Prostate gland (tissue), 2 donors: ENCODE measurements around the gene RAD51. TPM values are rescaled to one million over a fixed set of nuclear protein-coding genes. Genes with fewer than 3 reads are reported as not detected.

Experiments used
- DNase-seq: peaks from one replicate; pipeline ENCODE4 v3.0.0-alpha.2; 2019; ENCODE audit warnings: low spot score
- H3K27ac ChIP-seq, 2 donors: fragments of 200-600 bp; sonication (generic); 2 replicates each; pipeline ENCODE4 v1.5.1; 2017 to 2019
- H3K27me3 ChIP-seq: fragments of 200-600 bp; sonication (generic); replicated peaks from 2 replicates; pipeline ENCODE4 v1.5.1; 2019; ENCODE audit not compliant: insufficient read depth
- H3K36me3 ChIP-seq, 2 donors: fragments of 200-600 bp; sonication (generic); 1 replicate in 1 of 2; 2 replicates in 1 of 2; pipeline versions ENCODE4 v1.5.1 to v1.8.1; 2017 to 2019
- H3K4me1 ChIP-seq: fragments of 200-600 bp; sonication (generic); replicated peaks from 2 replicates; pipeline ENCODE4 v1.5.1; 2019
- H3K4me3 ChIP-seq, 2 donors: fragments of 200-600 bp; sonication (generic); 2 replicates each; pipeline ENCODE4 v1.5.1; 2017 to 2019
- H3K9me3 ChIP-seq: fragments of 200-600 bp; sonication (generic); 2 replicates; pipeline ENCODE4 v1.5.1; 2017
- CTCF ChIP-seq, 4 experiments: fragments of 200-600 bp in 2 of 4; fragments of 450-650 bp in 2 of 4; sonication (generic) in 2 of 4; IDR thresholded peaks; 1 replicate in 3 of 4; 2 replicates in 1 of 4; pipeline ENCODE4 v1.5.1; 2016 to 2019; ENCODE audit warnings: antibody characterized with exemption in 4 of 4, mild to moderate bottlenecking in 2 of 4, moderate library complexity in 2 of 4
- POLR2A ChIP-seq: fragments of 450-650 bp; IDR thresholded peaks from one replicate; pipeline ENCODE4 v1.6.1; 2016; ENCODE audit warnings: antibody characterized with exemption, mild to moderate bottlenecking
- POLR2AphosphoS5 ChIP-seq: sonication (generic); formaldehyde crosslinking; IDR thresholded peaks from one replicate; pipeline ENCODE4 v1.6.1; 2017; ENCODE audit warnings: antibody characterized with exemption
- WGBS: methylation state at CpG from one replicate; pipeline ENCODE4 v1.1.5; 2018; 5-methylcytosine and 5-hydroxymethylcytosine counted together
- intact Hi-C: fragments of 100-400 bp; cut with DNase I; formaldehyde crosslinking; loops from one replicate; pipeline ENCODE4 v1.14.2; 2022
- total RNA-seq, 2 donors: library from RNA; depleted of rRNA; stranded (reverse); fragments of >200 nt; gene quantifications; one replicate each; pipeline ENCODE4 v1.1.0, GENCODE V29; 2016

The RAD51 gene
- total RNA-seq, 2 donors from 2014 or later: 0.82 to 5.1 TPM

DNA sequence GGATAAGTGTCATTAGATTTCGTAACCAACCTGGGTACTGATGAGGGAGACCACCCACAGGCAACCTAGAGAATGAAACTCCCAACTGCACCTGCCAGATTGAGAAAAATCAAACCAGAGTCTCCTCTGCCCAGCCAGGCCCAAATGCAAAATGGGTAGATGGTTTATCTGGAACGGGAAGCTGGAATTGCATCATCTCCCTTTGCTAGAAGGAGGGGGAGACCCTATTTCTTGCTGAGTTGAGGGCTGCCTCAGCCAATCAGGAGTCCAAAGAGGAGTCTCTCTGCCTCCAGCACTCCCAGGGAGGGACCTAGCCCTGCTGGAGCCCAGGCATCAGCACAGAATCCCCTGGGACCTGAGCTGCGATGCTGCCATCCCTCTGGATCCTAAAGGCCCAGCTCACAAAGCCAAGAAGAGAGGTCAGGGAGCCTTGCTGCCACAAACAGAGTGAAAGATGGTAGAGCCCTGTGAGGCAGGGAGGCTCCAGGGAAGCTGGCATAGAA is 52.0 kb downstream of the RAD51 start:
- intact Hi-C loops: loop anchor here (5.0 kb wide), 1 partner anchor 145 kb away; the partner anchor contains the start of gene VPS18
- no peaks in the 10 kb centered on the region for H3K4me1 ChIP-seq
- no peaks in the 10 kb centered on the region for H3K9me3 ChIP-seq
- H3K36me3 ChIP-seq: peaks cover 15 to 21% of the 10 kb centered on the region in 2 donors
- 75% methylated on average over 3 of the region's 3 CpGs for WGBS
- H3K27ac ChIP-seq: no peak overlapping the region
- H3K4me3 ChIP-seq: no peak overlapping the region
- TF ChIP-seq CTCF (IDR thresholded peaks at IDR 0.05) (no peak), POLR2A (no peak), POLR2AphosphoS5 (no peak)
- H3K27me3 ChIP-seq: no peaks in the 10 kb centered on the region
- DNase-seq: no peak

GRCh38 chr15:40747685-40748631 is 53.0 kb downstream of the RAD51 start:
- Histone ChIP-seq H3K4me3 (no peak overlapping the region), H3K4me1 (no peaks in the 10 kb centered on the region), H3K27me3 (no peaks in the 10 kb centered on the region), H3K36me3 (peaks cover 15 to 21% of the 10 kb centered on the region in 2 donors), H3K27ac (no peak overlapping the region), H3K9me3 (no peaks in the 10 kb centered on the region)
- WGBS: 66% methylated on average over 7 of the region's 7 CpGs
- intact Hi-C loops: loop anchor here (5.0 kb wide), 1 partner anchor 144 kb away; the partner anchor contains the start of gene VPS18
- TF ChIP-seq POLR2AphosphoS5 (no peak), POLR2A (no peak), CTCF (IDR thresholded peaks at IDR 0.05) (no peak)
- DNase-seq: no peak

GRCh38 chr15:40749151-40749630 is 54.2 kb downstream of the RAD51 start:
- no peaks in the 10 kb centered on the region for H3K27me3 ChIP-seq
- H3K36me3 ChIP-seq: peaks cover 9 to 10% of the 10 kb centered on the region in 2 donors
- 96% methylated on average over 4 of the region's 4 CpGs for WGBS
- no peak for DNase-seq
- H3K4me3 ChIP-seq: no peak overlapping the region
- no peaks in the 10 kb centered on the region for H3K4me1 ChIP-seq
- intact Hi-C loops: loop anchor here (5.0 kb wide), 1 partner anchor 143 kb away; the partner anchor contains the start of gene VPS18
- no peak overlapping the region for H3K27ac ChIP-seq
- no peaks in the 10 kb centered on the region for H3K9me3 ChIP-seq
- TF ChIP-seq CTCF (IDR thresholded peaks at IDR 0.05): no peak
- no peak for TF ChIP-seq POLR2A
- no peak for TF ChIP-seq POLR2AphosphoS5

DNA sequence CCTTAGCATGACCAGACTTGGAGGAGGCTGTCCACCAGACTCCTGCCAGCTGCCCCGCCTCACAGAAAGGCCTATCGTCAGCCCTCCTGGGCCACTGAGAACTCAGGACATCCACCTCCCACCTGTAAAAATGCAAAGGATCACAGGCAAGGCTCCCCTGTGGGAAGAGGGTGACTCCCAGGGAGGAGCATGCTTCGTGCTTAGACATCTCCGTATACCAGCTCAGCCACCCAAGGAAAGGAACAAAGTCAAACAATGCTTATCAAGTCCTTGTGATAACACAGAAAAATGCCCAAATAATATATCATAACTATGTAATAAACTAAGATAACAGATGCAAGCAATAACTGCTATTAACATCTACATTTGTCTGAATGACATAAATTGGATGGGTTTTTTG is 55.9 kb downstream of the RAD51 start:
- Histone ChIP-seq H3K36me3 (peaks cover 0 to 9% of the 10 kb centered on the region in 2 donors), H3K4me3 (no peak overlapping the region), H3K27ac (no peak overlapping the region), H3K27me3 (no peaks in the 10 kb centered on the region), H3K9me3 (no peaks in the 10 kb centered on the region), H3K4me1 (no peaks in the 10 kb centered on the region)
- TF ChIP-seq CTCF (IDR thresholded peaks at IDR 0.05) (no peak), POLR2A (no peak), POLR2AphosphoS5 (no peak)
- WGBS: 91% methylated on average over 3 of the region's 4 CpGs
- no peak for DNase-seq
- intact Hi-C loops: no loop called here
